PC-3 (cell line): ENCODE measurements around the gene PPRC1. TPM values are rescaled to one million over a fixed set of nuclear protein-coding genes. Genes with fewer than 3 reads are reported as not detected.

Experiments
- ATAC-seq: fragments of 200-7000 bp; cut with Tn5 transposase; 2 replicates; pipeline ENCODE4 v1.9.1; 2020; ENCODE audit warnings: mild to moderate bottlenecking, moderate library complexity
- BruUV-seq: library from RNA; stranded (reverse); fragments of 400-500 nt; replicated peaks from 2 replicates; lab custom pipeline; 2021; lab: Mats Ljungman, UMichigan
- CTCF ChIA-PET: fragments of 300-600 bp; sonication (Branson Sonifier 250); formaldehyde crosslinking; loops from one replicate; lab custom pipeline; 2022; ENCODE audit warnings: antibody characterized with exemption; lab: Charles Lee
- POLR2A ChIA-PET: fragments of 300-600 bp; sonication (Branson Sonifier 250); formaldehyde crosslinking; loops from one replicate; lab custom pipeline; 2022; ENCODE audit warnings: antibody characterized with exemption; ENCODE audit not compliant: unreplicated experiment; lab: Charles Lee
- DNase-seq: peaks from one replicate; pipeline ENCODE4 v3.0.0-alpha.2; 2015
- H2AFZ ChIP-seq: fragments of 300-600 bp; sonication (generic); 2 replicates; pipeline ENCODE4 v1.6.0; 2016; ENCODE audit warnings: antibody characterized with exemption, low read length
- H3F3A ChIP-seq: fragments of 300-600 bp; sonication (generic); one replicate; pipeline ENCODE4 v1.6.0; 2017; ENCODE audit warnings: antibody characterized with exemption, low read length, control low read depth, mild to moderate bottlenecking; ENCODE audit not compliant: unreplicated experiment
- H3K27ac ChIP-seq: fragments of 300-600 bp; sonication (generic); 2 replicates; pipeline ENCODE4 v1.5.1; 2016; ENCODE audit warnings: mild to moderate bottlenecking, low read length
- H3K27me3 ChIP-seq: fragments of 300-600 bp; sonication (generic); 2 replicates; pipeline ENCODE4 v1.6.1; 2016; ENCODE audit warnings: low read length, mixed read lengths
- H3K36me3 ChIP-seq: fragments of 300-600 bp; sonication (generic); 2 replicates; pipeline ENCODE4 v1.6.1; 2016; ENCODE audit warnings: low read depth, mixed run types, low read length, mixed read lengths
- H3K4me1 ChIP-seq: fragments of 300-600 bp; sonication (generic); 2 replicates; pipeline ENCODE4 v1.5.1; 2016; ENCODE audit warnings: low read length; ENCODE audit not compliant: insufficient read depth
- H3K4me2 ChIP-seq: fragments of 300-600 bp; sonication (generic); 2 replicates; pipeline ENCODE4 v1.6.0; 2016; ENCODE audit warnings: low read length
- H3K4me3 ChIP-seq: fragments of 300-600 bp; sonication (generic); 2 replicates; pipeline ENCODE4 v1.5.1; 2016; ENCODE audit warnings: mild to moderate bottlenecking, low read length, mixed read lengths
- H3K79me2 ChIP-seq: fragments of 300-600 bp; sonication (generic); 2 replicates; pipeline ENCODE4 v1.6.1; 2017; ENCODE audit warnings: low read length, mixed read lengths
- H3K9ac ChIP-seq: fragments of 300-600 bp; sonication (generic); 2 replicates; pipeline ENCODE4 v1.6.0; 2016; ENCODE audit warnings: mild to moderate bottlenecking, low read length
- H3K9me2 ChIP-seq: fragments of 300-600 bp; sonication (generic); replicated peaks from 2 replicates; pipeline ENCODE4 v1.6.1; 2016; ENCODE audit warnings: mixed run types, low read length, mixed read lengths
- H3K9me3 ChIP-seq: fragments of 300-600 bp; sonication (generic); 2 replicates; pipeline ENCODE4 v1.6.1; 2016; ENCODE audit warnings: low read length, mixed read lengths
- H4K20me1 ChIP-seq: fragments of 300-600 bp; sonication (generic); 2 replicates; pipeline ENCODE4 v1.6.1; 2016; ENCODE audit warnings: low read length, mixed read lengths
- CTCF ChIP-seq: fragments of 300-600 bp; sonication (generic); conservative IDR thresholded peaks from 2 replicates; pipeline ENCODE4 v1.5.1; 2017; ENCODE audit warnings: antibody characterized with exemption, low read depth, mild to moderate bottlenecking, low read length
- EZH2 ChIP-seq: fragments of 300-600 bp; sonication (generic); IDR thresholded peaks from one replicate; pipeline ENCODE4 v1.6.1; 2017; ENCODE audit warnings: antibody characterized with exemption, mild to moderate bottlenecking, low read length; ENCODE audit not compliant: unreplicated experiment
- EZH2phosphoT487 ChIP-seq: fragments of 300-600 bp; sonication (generic); IDR thresholded peaks from 2 replicates; pipeline ENCODE4 v1.6.1; 2018; ENCODE audit warnings: mild to moderate bottlenecking, antibody characterized with exemption, low read length, borderline replicate concordance
- intact Hi-C: fragments of 100-400 bp; cut with micrococcal nuclease; formaldehyde crosslinking; loops from 2 replicates; pipeline ENCODE4 v1.9.0; 2023
- total RNA-seq: library from RNA; depleted of rRNA; stranded (reverse); fragments of >200 nt; gene quantifications from 2 replicates; pipeline ENCODE4 v1.2.3, GENCODE V29; 2014

Gene PPRC1
- total RNA-seq, 1 experiment from 2014 or later: 27.6 TPM

DNA sequence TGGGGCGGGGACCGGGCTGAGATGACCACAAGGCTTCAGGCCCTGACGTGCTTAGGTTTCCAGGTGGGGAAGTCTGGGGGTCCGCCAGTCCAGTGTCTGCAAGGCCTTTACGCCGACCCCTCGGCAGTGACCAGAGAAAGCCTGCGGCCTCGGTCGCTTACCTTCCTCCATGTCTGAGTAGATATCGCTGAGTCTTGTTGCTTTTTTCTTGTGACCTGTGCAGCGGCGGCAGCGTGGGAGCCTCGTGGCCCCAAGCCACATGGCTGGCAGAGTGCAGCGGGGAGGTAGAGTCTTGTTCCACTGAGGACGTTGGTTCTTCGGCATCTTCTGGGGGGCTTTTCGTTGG is 19.7 kb downstream of the PPRC1 start:
- no peaks in the 10 kb centered on the region for H3K9me3 ChIP-seq
- ChIA-PET CTCF (no interaction called here), POLR2A (no interaction called here)
- peak overlapping the region; percentile 99 for H3K4me3 ChIP-seq
- intact Hi-C loops: loop anchor here (1.0 kb wide), 1 partner anchor 20 kb away; no protein-coding TSS in a partner anchor
- TF ChIP-seq CTCF: no peak
- no peak for TF ChIP-seq EZH2phosphoT487
- no peak for TF ChIP-seq EZH2
- H3F3A ChIP-seq: peaks cover 10% of the 10 kb centered on the region
- H3K9me2 ChIP-seq: no peaks in the 10 kb centered on the region
- DNase-seq: peak; percentile 10
- peaks cover 49% of the 10 kb centered on the region; the same call in 1 of the 2 replicates for H3K36me3 ChIP-seq
- peaks cover 54% of the 10 kb centered on the region for H3K79me2 ChIP-seq
- H3K27me3 ChIP-seq: no peaks in the 10 kb centered on the region
- peak overlapping the region; percentile 95 for H3K27ac ChIP-seq
- peak overlapping the region; percentile 100 for H3K9ac ChIP-seq
- peak; percentile 10 for ATAC-seq
- 0 out of 2 replicates have a peak overlapping the region, but pooled peaks have one; percentile 20 for H2AFZ ChIP-seq
- H3K4me2 ChIP-seq: peak overlapping the region; percentile 76
- TSS peak; percentile 73 for BruUV-seq
- H3K4me1 ChIP-seq: peaks cover 24% of the 10 kb centered on the region
- peaks cover 31% of the 10 kb centered on the region for H4K20me1 ChIP-seq

- ChIA-PET POLR2A (no interaction called here), CTCF (interaction anchor here (0.7 kb wide), 1 partner anchor 71 kb away, joined by 3 read pairs; no protein-coding TSS in a partner anchor)
- peak overlapping the region; percentile 100 for H3K9ac ChIP-seq
- ATAC-seq: no peak
- TF ChIP-seq CTCF (no peak), EZH2phosphoT487 (no peak), EZH2 (no peak)
- no peaks in the 10 kb centered on the region for H3K9me2 ChIP-seq
- H4K20me1 ChIP-seq: peaks cover 32% of the 10 kb centered on the region
- intact Hi-C loops: no loop called here
- peaks cover 10% of the 10 kb centered on the region for H3F3A ChIP-seq
- no peak overlapping the region for H2AFZ ChIP-seq
- peaks cover 24% of the 10 kb centered on the region for H3K4me1 ChIP-seq
- H3K27ac ChIP-seq: peak overlapping the region; percentile 95
- BruUV-seq: no TSS peak
- no peaks in the 10 kb centered on the region for H3K9me3 ChIP-seq
- peak overlapping the region; percentile 76 for H3K4me2 ChIP-seq
- H3K4me3 ChIP-seq: peak overlapping the region; percentile 99
- H3K79me2 ChIP-seq: peaks cover 59% of the 10 kb centered on the region
- H3K36me3 ChIP-seq: peaks cover 51% of the 10 kb centered on the region
- no peak for DNase-seq
- H3K27me3 ChIP-seq: no peaks in the 10 kb centered on the region
Observed at GRCh38 chr10:102153093-102153620, 20.3 kb downstream of the PPRC1 start.

DNA sequence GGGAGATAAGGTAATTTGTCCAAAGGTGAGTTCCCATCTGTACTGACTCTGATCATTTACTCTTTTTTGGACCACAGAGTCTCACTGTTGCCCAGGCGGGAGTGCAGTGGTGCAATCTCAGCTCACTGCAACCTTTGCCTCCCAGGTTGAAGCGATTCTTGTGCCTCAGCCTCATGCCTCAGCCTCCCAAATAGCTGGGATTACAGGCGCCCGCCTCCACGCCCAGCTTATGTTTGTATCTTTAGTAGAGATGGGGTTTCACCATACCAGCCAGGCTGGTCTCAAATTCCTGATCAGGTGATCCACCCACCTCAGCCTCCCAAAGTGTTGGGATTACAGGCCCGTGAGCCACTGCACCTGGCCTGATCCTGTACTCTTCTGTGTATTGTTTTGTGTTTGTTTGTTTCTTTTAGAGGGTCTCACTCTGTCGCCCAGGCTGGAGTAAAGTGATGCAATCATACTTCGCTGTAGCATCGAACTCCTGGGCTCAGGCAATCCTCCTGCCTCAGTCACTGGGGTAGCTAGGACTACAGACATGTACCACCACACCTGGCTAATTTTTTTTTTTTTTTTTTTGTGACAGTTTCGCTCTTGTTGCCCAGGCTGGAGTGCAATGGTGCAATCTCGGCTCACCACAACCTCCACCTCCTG is 21.8 kb downstream of the PPRC1 start:
- Histone ChIP-seq H3K36me3 (peaks cover 53% of the 10 kb centered on the region), H3K9me2 (no peaks in the 10 kb centered on the region), H4K20me1 (peaks cover 35% of the 10 kb centered on the region), H3K27ac (no peak overlapping the region), H3K4me2 (peak overlapping the region; percentile 76), H2AFZ (no peak overlapping the region), H3K4me3 (peak overlapping the region; percentile 99), H3F3A (peaks cover 10% of the 10 kb centered on the region), H3K27me3 (no peaks in the 10 kb centered on the region), H3K9ac (no peak overlapping the region), H3K79me2 (peaks cover 59% of the 10 kb centered on the region), H3K9me3 (no peaks in the 10 kb centered on the region), H3K4me1 (peaks cover 23% of the 10 kb centered on the region)
- POLR2A ChIA-PET: no interaction called here
- no peak for DNase-seq
- ATAC-seq: no peak
- CTCF ChIA-PET: no interaction called here
- TF ChIP-seq CTCF: no peak
- TF ChIP-seq EZH2phosphoT487: no peak
- no peak for TF ChIP-seq EZH2
- BruUV-seq: no TSS peak
- intact Hi-C loops: no loop called here
